DOHH2 (cell line): Measurements from ENCODE around the gene FBLN1.

Experiments
- CTCF ChIP-seq: fragments of 200-600 bp; sonication (generic); IDR thresholded peaks from one replicate; pipeline ENCODE4 v1.5.1; 2014; ENCODE audit warnings: antibody characterized with exemption, mild to moderate bottlenecking, low read depth, low read length; ENCODE audit not compliant: poor library complexity, severe bottlenecking
- EZH2phosphoT487 ChIP-seq: fragments of 200-600 bp; sonication (generic); IDR thresholded peaks from 2 replicates; pipeline ENCODE4 v1.6.1; 2017; ENCODE audit warnings: borderline replicate concordance, mild to moderate bottlenecking, antibody characterized with exemption, low read length, moderate library complexity, mixed read lengths

- no peak for TF ChIP-seq CTCF
- no peak for TF ChIP-seq EZH2phosphoT487
These were observed 32.6 kb downstream of the FBLN1 start for GRCh38 chr22:45535290-45535689.
